HUES64 (cell line): ENCODE results near the gene MTARC1. TPM values are rescaled to one million over a fixed set of nuclear protein-coding genes. Genes with fewer than 3 reads are reported as not detected.

Experiments
- H3K27ac ChIP-seq: 2 replicates; pipeline ENCODE4 v1.7.0; 2013; ENCODE audit warnings: low read depth, low read length, inconsistent platforms
- H3K27me3 ChIP-seq: 2 replicates; pipeline ENCODE4 v1.6.1; 2013; ENCODE audit warnings: mild to moderate bottlenecking, low read length; ENCODE audit not compliant: insufficient read depth
- H3K36me3 ChIP-seq: 2 replicates; pipeline ENCODE4 v1.6.1; 2013; ENCODE audit warnings: mild to moderate bottlenecking, low read length; ENCODE audit not compliant: insufficient read depth
- H3K4me1 ChIP-seq: 2 replicates; pipeline ENCODE4 v1.6.1; 2013; ENCODE audit warnings: mild to moderate bottlenecking, low read length, moderate library complexity; ENCODE audit not compliant: insufficient read depth
- H3K4me3 ChIP-seq: 2 replicates; pipeline ENCODE4 v1.5.1; 2013; ENCODE audit warnings: mild to moderate bottlenecking, low read length, moderate library complexity
- H3K9ac ChIP-seq: 2 replicates; pipeline ENCODE4 v1.6.1; 2013; ENCODE audit warnings: mild to moderate bottlenecking, low read depth, low read length
- H3K9me3 ChIP-seq: 2 replicates; pipeline ENCODE4 v1.6.1; 2013; ENCODE audit warnings: low read depth, low read length; ENCODE audit not compliant: insufficient read depth
- WGBS: fragments of 150-250, 120-280 bp; methylation state at CpG from one replicate; pipeline ENCODE4 v1.1.7; 2013; ENCODE audit warnings: missing lambda C conversion rate; 5-methylcytosine and 5-hydroxymethylcytosine counted together
- polyA plus RNA-seq, 2 experiments: library from polyadenylated mRNA; stranded (reverse); fragments of 50-300 nt; gene quantifications; one replicate each; pipeline ENCODE4 v1.2.3, GENCODE V29; 2013

Gene MTARC1
- polyA plus RNA-seq (2013, experiment 1 of 2) = 32.5 TPM
- polyA plus RNA-seq (2013, experiment 2 of 2) = 25.3 TPM

DNA sequence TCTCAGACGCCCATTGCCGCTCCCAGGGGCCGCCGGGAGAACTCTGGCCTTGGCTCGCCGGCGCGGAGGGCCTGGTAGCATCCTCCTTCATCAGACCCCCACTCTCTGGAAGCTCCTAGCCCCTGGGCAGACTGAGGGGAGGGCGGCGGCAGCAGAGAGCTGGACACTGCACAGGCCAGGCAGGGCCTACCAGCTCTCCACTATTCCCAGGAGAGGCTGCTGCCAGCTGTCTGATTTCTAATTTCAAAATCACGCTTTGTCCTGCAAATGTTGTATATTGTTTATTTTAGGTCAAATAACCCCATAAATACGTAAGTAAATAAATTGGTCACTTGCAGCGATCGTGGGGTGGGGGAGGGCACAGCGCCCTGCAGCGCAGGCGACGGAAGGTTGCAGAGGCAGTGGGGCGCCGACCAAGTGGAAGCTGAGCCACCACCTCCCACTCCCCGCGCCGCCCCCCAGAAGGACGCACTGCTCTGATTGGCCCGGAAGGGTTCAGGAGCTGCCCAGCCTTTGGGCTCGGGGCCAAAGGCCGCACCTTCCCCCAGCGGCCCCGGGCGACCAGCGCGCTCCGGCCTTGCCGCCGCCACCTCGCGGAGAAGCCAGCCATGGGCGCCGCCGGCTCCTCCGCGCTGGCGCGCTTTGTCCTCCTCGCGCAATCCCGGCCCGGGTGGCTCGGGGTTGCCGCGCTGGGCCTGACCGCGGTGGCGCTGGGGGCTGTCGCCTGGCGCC, at the start of gene MTARC1:
Gene MTARC1 (plus strand): TSS at position 577 of the 732 bp plus-strand sequence. CDS start 32 bp downstream, at position 609.
- Histone ChIP-seq H3K27me3 (no peaks in the 10 kb centered on the region), H3K4me3 (peak within 1 kb of the TSS; percentile 70), H3K9me3 (no peaks in the 10 kb centered on the region), H3K4me1 (peaks cover 13% of the 10 kb centered on the region; the same call in 1 of the 2 replicates), H3K36me3 (0 out of 2 replicates have a peak, but pooled peaks cover 2% of the 10 kb centered on the region), H3K27ac (peak within 1 kb of the TSS; percentile 65), H3K9ac (peak within 1 kb of the TSS; percentile 91)
- under 1% methylated on average over 54 of the region's 56 CpGs for WGBS

DNA sequence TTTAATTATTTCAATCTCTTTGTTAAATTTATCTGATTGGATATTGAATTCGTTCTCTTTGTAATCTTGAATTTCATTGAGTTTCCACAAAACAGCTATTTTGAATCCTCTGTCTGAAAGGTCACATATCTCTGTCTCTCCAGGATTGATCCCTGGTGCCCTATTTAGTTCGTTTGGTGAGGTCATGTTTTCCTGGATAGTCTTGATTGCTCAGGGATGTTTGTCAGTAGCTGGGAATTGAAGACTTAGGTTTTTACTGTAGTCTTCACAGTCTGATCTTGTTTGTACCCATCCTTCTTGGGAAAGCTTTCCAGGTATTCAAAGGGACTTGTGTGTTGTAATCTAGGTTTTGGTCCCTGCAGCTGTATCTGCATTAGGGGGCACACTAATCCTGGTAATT, 45.4 kb upstream of the MTARC1 start:
- peaks cover 18% of the 10 kb centered on the region for H3K27me3 ChIP-seq
- H3K4me1 ChIP-seq = no peaks in the 10 kb centered on the region
- H3K9me3 ChIP-seq = no peaks in the 10 kb centered on the region
- H3K36me3 ChIP-seq = no peaks in the 10 kb centered on the region
- H3K9ac ChIP-seq = no peak overlapping the region
- WGBS = 80% methylated on average over 2 of the region's 2 CpGs
- H3K4me3 ChIP-seq = no peak overlapping the region
- no peak overlapping the region for H3K27ac ChIP-seq

DNA sequence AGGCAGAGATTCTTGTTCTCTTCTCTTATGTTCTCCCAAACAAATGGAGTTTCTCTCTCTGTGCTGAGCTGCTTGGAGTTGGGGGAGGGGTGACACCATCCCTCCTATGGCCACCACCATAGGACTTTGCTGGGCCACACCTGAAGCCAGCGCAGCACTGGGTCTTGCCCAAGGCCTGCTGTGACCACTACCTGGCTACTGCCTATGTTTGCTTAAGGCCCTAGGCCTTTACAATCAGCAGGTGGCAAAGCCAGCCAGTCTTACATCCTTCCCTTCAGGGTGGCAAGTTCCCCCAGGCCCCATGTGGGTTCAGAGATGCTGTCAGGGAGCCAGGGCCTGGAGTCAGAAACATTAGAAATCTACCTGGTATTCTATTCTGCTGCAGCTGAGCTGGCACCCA, 44.9 kb upstream of the MTARC1 start:
- Histone ChIP-seq H3K9ac (no peak overlapping the region), H3K4me1 (peaks cover 1% of the 10 kb centered on the region), H3K9me3 (no peaks in the 10 kb centered on the region), H3K4me3 (no peak overlapping the region), H3K36me3 (no peaks in the 10 kb centered on the region), H3K27me3 (peaks cover 23% of the 10 kb centered on the region), H3K27ac (no peak overlapping the region)
- 98% methylated on average over 1 of the region's 1 CpG for WGBS

- Histone ChIP-seq H3K9me3 (no peaks in the 10 kb centered on the region), H3K36me3 (no peaks in the 10 kb centered on the region), H3K27me3 (peaks cover 30% of the 10 kb centered on the region), H3K4me1 (peaks cover 8% of the 10 kb centered on the region), H3K4me3 (no peak overlapping the region), H3K9ac (no peak overlapping the region), H3K27ac (no peak overlapping the region)
- 91% methylated on average over 3 of the region's 3 CpGs for WGBS
Measured at GRCh38 chr1:220742520-220742919, 44.2 kb upstream of the MTARC1 start.

GRCh38 chr1:220746851-220747250, 39.9 kb upstream of the MTARC1 start:
- no peak overlapping the region for H3K4me3 ChIP-seq
- H3K27me3 ChIP-seq = peaks cover 64% of the 10 kb centered on the region
- 69% methylated on average over 3 of the region's 3 CpGs for WGBS
- H3K27ac ChIP-seq = no peak overlapping the region
- no peak overlapping the region for H3K9ac ChIP-seq
- H3K4me1 ChIP-seq = peaks cover 23% of the 10 kb centered on the region
- H3K9me3 ChIP-seq = no peaks in the 10 kb centered on the region
- H3K36me3 ChIP-seq = no peaks in the 10 kb centered on the region

GRCh38 chr1:220747437-220748088, 39.1 kb upstream of the MTARC1 start:
- peak overlapping the region; percentile 11; the same call in 1 of the 2 replicates for H3K27ac ChIP-seq
- peaks cover 64% of the 10 kb centered on the region for H3K27me3 ChIP-seq
- H3K4me3 ChIP-seq = peak overlapping the region; percentile 71
- no peaks in the 10 kb centered on the region for H3K36me3 ChIP-seq
- 5% methylated on average over 18 of the region's 18 CpGs for WGBS
- H3K4me1 ChIP-seq = peaks cover 23% of the 10 kb centered on the region
- H3K9me3 ChIP-seq = no peaks in the 10 kb centered on the region
- peak overlapping the region; percentile 53; the same call in 1 of the 2 replicates for H3K9ac ChIP-seq

DNA sequence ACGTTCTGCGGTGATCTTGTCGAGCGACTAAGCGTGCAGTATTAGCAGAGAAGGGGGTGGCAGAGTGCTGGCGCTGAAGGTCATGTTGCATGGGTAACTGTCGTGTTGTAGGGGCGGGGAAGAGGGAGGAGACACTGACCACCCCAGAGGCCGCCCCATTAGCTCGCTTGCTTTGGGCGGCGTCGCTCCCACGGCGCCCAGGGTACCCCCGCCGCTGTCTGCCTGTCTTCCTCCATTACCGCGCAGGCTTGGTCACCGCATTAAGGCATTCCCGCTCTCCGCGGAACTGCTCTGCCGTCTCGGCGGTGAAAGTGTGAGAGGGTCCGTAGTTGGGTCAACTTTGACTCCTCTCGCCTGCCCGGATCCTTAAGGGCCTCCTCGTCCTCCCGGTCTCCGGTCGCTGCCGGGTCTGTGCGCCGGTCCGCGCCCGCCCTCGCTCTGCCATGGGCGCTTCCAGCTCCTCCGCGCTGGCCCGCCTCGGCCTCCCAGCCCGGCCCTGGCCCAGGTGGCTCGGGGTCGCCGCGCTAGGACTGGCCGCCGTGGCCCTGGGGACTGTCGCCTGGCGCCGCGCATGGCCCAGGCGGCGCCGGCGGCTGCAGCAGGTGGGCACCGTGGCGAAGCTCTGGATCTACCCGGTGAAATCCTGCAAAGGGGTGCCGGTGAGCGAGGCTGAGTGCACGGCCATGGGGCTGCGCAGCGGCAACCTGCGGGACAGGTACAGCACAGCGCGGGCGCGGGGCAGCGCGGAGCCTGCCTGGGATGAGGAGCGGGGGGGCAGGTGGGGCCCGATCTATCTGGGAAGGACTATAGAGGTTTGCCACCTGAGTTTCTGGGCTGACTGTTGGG, 38.4 kb upstream of the MTARC1 start, which contains the start of gene MTARC2:
Gene MTARC2 (plus strand): TSS at position 234 of the 846 bp plus-strand sequence. CDS start 210 bp downstream, at position 444.
- H3K4me1 ChIP-seq = peaks cover 23% of the 10 kb centered on the region
- under 1% methylated on average over 77 of the region's 77 CpGs for WGBS
- peak within 1 kb of the TSS; percentile 11; the same call in 1 of the 2 replicates for H3K27ac ChIP-seq

GRCh38 chr1:220748936-220749335, 37.8 kb upstream of the MTARC1 start:
- Histone ChIP-seq H3K4me3 (peak overlapping the region; percentile 71), H3K9me3 (no peaks in the 10 kb centered on the region), H3K9ac (peak overlapping the region; percentile 53), H3K4me1 (peaks cover 23% of the 10 kb centered on the region), H3K27me3 (peaks cover 64% of the 10 kb centered on the region), H3K36me3 (no peaks in the 10 kb centered on the region), H3K27ac (no peak overlapping the region)
- 10% methylated on average over 3 of the region's 3 CpGs for WGBS

More for the DNA sequence above, 38.4 kb upstream of the MTARC1 start, which contains the start of gene MTARC2:
- Histone ChIP-seq H3K4me3 (peak within 1 kb of the TSS; percentile 71), H3K27me3 (peaks cover 64% of the 10 kb centered on the region), H3K36me3 (no peaks in the 10 kb centered on the region), H3K9ac (peak within 1 kb of the TSS; percentile 53), H3K9me3 (no peaks in the 10 kb centered on the region)

DNA sequence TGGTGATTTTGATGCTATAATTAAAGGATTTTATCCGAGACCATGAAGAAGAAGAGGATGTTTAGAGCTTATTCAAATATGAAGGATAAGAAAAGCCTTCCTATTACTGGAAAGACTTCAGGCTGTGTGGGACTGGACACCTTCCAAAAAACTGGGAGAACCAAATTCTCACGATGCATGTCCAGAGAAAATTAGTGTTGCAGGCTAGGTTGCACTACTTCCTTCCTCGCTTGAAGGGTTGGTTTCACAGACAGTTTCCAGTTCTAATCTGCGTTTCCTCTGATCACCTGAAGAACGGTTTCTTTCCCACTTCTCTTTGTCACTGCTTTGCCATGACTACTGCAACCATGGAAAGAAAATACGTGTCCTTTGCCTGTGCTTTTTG, 36.6 kb upstream of the MTARC1 start:
- no peaks in the 10 kb centered on the region for H3K9me3 ChIP-seq
- H3K36me3 ChIP-seq = no peaks in the 10 kb centered on the region
- no peak overlapping the region for H3K4me3 ChIP-seq
- peaks cover 23% of the 10 kb centered on the region for H3K4me1 ChIP-seq
- no peak overlapping the region for H3K9ac ChIP-seq
- WGBS = 90% methylated on average over 6 of the region's 6 CpGs
- H3K27me3 ChIP-seq = peaks cover 56% of the 10 kb centered on the region
- no peak overlapping the region for H3K27ac ChIP-seq

DNA sequence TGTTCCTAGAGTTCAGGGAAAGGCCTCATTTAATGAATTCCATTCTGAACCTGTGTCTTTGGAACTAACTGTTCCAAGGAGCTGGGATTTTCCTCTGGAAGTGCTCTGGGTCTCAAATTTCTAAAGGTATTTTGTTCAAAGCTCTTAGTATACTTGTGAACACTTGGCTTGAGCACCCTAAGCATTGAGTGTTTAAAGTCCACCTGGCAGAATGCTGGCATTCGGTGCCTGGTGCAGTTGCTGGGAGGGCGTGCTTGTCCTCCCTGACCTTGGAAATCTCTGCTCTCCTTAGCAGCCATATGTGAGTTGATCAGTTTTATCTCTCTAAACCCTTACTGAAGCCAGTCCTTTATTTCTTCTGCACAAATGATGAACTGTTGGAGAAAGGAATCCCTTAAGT, 35.6 kb upstream of the MTARC1 start:
- WGBS = 84% methylated on average over 2 of the region's 2 CpGs
- Histone ChIP-seq H3K4me3 (no peak overlapping the region), H3K9ac (no peak overlapping the region)

More for the DNA sequence above, 35.6 kb upstream of the MTARC1 start:
- no peak overlapping the region for H3K27ac ChIP-seq
- no peaks in the 10 kb centered on the region for H3K9me3 ChIP-seq
- peaks cover 3% of the 10 kb centered on the region for H3K36me3 ChIP-seq
- H3K4me1 ChIP-seq = peaks cover 23% of the 10 kb centered on the region
- peaks cover 49% of the 10 kb centered on the region for H3K27me3 ChIP-seq
